ENCODE data around the gene DCUN1D2. TPM values are rescaled to one million over a fixed set of nuclear protein-coding genes. Genes with fewer than 3 reads are reported as not detected.
"Not testable (repeated sequence)": the region's sequence is repeated elsewhere in the genome, so short reads cannot be mapped to it uniquely, and the experiment has no call there.

The DCUN1D2 gene
- total RNA-seq, 1 donor from 2014 or later, result 27.2 TPM

DNA sequence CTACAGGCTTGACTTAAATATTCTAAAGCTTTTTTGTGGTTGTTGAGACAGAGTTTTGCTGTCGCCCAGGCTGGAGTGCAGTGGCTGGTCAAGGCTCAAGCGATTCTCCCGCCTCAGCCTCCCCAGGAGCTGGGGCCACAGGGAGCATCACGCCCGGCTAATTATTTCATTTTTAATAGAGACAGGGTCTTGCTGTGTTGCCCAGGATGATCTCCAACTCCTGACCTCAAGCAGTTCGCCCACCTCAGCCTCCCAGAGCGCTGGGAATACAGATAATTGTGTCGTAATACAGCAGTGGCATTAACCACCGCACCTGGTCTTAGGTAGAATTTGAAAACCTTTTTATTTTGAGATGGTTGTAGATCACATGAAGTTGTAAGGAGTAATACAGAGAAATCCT lies 1.5 kb upstream of the DCUN1D2 start:
- no peak for DNase-seq (ENCODE audit: low read depth)

DNA sequence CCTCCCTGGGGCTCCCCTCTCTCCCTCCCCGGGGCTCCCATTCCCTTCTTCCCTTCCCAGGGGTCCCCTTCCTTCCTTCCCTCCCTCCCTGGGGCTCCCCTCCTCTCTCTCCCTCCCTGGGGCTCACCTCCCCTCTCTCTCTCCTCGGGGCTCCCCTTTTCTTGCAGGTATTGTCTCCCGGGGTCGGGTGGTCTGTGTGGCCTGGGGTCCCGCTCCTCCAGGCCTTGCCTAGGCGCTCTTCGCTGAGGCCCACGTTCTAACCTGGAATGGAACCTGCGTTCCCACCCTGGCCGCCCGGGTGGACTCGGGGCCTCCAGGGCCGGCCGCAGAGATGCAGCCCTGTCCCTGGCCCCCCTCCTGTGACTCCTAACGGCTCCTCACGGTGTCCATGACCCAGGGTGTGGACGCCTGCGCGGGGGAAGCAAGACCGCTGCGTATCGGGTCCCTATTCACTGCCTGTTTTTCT lies 940 bp upstream of the DCUN1D2 start:
- DNase-seq (ENCODE audit: low read depth), result peak; percentile 32

DNA sequence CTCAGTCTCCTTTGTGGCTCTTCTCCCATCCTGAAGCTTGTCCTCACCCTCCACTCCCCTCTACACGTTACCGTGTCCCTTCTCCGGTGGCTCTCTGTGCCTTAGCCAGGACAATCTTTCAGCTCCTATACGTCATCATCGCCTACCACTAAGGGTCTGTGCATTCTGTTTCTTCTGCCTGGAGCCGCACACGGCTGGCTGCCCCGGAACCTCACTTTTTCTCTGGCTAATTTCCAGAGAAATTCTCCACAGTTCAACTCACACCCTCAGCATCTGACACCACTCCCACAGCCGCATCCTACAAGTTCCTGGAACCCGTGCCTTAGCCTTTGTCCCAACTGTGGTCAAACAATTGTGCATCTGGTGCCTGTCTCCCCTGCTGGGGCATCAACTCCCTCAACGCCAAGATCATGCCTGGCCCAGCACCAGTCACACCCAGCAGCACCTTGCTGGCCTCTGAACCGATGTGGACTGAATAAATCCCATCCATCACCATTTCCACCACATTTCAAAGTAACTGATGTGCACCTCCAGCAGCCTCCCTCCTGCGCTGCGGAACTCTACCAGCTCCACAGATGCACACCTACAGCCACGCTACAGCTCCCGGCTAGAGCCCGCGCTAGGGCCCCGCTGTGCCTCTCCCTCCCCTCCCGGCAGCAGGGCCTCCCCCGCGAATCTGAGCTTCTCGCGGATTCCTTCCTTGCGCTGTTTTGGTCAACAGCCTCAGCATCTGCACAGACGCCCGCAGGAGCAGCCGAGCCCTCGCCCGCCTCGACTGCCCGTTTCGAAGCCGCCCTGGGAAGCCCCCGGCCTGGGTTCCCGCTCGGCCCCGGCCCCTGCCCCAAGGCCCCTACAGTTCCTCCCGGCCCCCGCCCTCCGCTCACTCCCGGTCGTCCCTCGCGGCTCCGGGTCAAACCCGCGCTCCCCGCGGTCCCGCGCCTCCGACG lies 689 bp downstream of the DCUN1D2 start:
- DNase-seq (ENCODE audit: low read depth), result peak; percentile 70

DNA sequence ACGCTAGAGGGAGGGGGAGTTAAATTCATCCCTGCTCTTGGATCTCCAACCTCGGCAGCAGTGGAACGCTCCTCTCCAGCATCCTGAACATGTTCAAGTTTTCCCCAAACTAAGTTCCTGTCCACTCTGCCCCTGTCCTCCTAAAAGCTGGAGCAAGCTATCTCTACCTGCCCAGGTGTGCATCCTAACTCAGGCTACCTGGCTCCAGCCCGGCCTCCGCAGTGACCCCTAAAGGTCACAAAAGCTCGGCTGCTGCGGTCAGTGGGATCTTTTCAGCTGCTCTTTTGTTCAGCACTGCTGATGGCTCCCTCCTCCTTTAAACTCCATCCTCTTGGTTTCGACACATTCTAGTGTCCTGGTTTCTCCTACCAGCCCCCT lies 1.4 kb downstream of the DCUN1D2 start:
- peak; percentile 19 for DNase-seq (ENCODE audit: low read depth)

DNA sequence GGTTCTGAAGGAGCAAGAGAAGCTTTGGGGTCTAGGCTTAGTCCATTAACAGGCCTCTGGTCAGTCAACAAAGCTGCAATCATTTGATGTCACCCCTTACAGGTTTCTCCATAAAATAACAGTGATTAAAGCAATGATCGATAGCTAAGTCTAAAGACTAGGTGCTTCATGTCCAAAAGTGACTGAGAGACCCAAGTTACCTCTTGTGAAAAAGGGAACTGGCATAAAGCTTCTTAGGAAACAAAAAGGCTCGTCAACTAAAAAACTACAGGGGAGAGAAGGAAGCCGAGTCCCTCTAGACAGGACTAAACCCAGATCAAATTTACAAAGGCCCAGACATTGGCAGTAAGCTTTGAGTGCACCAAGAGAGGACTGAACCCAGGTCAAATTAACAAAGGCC lies 2.2 kb downstream of the DCUN1D2 start:
- DNase-seq (ENCODE audit: low read depth), result no peak

DNA sequence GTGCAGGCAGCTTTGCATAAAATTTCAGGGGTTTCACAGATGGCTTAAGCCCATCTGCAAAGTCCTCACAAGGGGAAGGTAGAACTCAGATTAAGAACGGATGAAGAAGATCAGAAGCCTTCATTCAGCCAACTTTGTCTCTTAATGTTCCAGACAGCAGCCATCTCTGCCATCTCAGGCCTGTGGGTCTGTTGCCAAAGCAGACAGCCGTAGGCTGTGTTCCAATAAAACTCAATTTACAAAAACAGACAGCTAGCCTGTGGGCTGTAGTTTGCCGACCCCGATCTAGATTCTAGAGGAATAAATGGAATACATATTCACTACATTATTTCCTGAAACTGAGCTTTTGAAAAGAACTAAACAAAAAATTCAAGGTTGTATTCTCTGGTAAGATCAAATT lies 3.8 kb downstream of the DCUN1D2 start:
- DNase-seq (ENCODE audit: low read depth), result no peak

DNA sequence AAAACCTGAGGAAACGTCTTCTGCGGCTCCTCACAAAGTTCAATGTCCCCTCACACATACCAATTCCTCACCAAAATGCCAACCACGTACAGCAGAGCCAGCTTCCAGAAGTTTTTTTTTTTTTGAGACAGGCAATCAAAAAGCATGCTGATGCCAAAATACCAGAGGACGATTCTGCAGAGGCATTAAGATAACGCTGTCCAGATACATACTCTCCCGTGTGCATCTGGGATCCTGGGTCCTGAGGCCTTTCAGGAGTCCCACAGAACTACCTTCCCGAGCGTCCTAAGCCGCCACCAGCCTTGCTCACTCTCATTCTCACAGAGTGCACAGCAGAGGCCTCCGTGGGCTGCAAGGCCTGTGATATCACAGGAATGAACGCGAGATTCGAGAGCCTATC lies 5.0 kb downstream of the DCUN1D2 start:
- no peak for DNase-seq (ENCODE audit: low read depth)

DNA sequence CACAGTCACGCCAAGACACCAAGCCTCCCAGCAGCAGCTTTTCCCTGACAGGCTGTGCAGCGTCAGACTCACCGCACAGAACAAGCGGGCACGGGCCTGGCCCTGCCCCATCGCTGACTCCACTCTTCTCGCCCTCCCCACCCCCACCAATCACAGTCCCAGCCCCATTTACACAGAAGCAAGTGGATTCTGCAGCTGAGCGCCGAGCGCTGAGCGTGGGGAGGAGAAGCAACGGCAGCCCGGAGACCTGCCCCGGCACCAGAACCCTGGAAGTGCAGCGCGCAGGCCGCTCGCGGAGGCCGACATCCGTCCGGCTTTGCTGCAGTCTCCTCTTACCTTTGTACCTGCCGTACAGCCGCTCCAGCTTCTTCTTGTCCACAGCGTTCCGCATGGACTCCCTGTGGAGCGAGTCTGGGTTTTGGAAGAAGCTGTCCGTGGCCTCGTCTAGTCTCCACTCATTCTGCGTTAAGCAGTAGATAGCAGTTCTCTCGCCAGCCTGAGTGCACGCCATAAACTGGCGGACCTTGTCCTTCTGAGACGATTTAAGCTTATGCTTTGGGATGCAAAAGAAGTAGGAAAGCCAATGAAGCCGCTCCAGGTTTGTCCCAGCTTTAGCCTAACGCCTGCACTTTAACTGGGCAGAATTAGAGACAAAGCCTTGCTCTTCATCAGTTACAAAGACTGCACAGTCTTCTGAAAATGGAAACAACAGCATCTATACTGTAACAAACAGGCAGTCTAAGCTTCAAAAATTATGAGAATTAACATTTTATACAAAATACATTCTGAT lies 6.8 kb downstream of the DCUN1D2 start:
- DNase-seq (ENCODE audit: low read depth), result no peak

DNA sequence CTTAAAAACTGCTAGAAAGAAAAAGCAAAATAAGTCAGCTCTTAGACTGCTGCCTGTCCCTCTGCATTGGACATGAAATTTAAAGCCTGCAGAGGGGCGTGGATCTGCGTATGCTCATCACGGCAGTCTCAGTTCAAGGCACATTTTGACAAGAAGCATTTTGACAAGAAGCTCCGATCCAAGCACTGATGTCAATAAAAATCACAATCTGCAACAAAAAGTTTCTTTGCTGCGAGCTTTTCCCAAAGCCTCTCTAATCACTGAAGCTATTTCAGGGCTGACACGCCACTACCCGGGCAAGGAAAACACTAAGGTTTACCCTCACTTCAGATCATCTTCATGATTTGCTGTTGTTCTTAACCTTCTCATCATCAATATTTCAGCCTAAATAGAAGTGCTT lies 7.4 kb downstream of the DCUN1D2 start:
- no peak for DNase-seq (ENCODE audit: low read depth)

DNA sequence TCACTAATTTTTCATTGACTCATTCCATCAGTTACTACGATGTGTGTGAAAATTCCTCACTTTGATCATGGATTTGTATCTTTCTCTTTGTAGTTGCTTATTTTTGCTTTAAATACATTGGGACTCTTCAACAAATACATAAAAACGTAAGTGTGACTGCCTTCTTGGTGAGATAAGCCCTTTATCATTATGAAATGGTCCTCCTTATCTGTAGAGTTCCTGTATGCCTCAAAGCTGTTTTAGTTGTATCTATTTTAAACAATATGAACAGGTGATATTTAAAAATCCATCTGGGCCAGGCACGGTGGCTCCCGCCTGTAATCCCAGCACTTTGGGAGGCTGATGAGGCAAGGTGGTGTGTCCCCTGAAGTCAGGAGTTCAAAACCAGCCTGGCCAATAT lies 11.3 kb downstream of the DCUN1D2 start:
- DNase-seq (ENCODE audit: low read depth), result no peak

DNA sequence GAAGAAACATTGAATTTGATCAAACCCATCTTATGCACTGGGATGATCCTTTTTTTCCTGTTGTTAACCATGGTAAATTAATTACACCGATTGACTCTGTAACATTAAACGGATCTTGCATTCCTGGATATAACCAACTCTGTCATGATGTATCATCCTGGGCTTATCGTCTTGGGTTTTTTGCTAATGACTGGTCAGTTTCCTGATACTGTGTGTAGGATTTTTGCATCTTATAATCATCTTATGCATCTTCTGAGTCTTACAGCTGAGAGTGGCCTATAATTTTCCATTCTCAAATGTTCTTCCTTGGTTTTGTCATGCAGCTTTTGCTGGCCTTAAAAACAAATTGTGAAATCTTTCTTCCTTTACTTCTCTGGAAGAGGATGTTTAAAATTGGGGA lies 12.8 kb downstream of the DCUN1D2 start:
- no peak for DNase-seq (ENCODE audit: low read depth)

DNA sequence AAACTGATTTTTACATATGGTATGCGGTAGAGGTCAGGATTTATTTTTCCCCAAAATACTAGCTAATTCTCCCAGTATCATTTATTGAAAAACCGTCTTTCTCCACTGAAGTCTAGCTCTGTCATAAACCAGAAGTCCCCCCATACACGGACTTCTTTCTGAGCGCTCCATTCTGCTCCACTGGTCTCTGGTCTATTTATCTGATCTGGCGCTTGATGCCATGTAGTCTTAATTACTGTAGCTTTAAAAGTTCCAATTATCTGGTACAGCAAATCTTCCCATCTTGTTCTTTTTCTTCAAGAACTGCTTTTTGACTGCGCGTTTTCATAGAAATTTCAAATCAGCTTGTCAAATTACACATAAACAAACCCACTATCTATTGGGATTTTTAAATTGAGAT lies 13.7 kb downstream of the DCUN1D2 start:
- no peak for DNase-seq (ENCODE audit: low read depth)

DNA sequence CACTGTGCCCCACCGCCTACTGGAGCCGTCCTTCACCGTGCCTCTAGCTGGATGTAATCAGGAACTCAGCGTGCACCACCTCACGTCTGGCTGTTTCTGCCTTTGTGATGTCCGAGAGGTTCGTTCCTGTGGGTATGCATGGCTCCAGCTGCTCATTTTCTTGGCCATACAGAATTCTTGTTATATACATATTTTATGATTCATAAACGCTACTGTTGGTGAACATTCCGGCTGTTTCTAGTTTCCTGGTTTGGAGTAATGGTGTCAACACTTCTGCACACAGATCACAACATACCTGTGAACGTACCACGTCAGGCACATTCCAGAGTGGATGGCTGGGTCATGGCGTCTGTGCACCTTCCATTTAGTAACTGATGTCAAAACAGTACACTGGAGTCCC lies 14.6 kb downstream of the DCUN1D2 start:
- no peak for DNase-seq (ENCODE audit: low read depth)

DNA sequence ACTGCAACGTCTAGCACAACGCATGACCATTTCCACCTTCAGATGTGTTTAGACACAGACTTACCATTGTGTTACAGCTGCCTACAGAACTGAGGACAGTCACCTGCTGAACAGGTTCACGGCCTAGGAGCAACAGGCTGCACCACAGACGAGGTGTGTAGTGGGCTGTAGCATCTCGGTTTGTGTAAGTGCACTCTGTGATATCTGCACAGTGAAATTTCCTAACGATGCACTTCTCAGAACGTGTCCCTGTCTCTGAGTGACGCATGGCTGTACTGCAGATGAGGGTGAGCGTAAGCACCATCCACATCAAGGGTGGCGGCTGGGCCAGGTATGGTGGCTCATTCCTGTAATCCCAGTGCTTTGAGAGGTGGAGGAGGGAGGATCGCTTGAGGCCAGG lies 15.2 kb downstream of the DCUN1D2 start:
- DNase-seq (ENCODE audit: low read depth), result no peak

DNA sequence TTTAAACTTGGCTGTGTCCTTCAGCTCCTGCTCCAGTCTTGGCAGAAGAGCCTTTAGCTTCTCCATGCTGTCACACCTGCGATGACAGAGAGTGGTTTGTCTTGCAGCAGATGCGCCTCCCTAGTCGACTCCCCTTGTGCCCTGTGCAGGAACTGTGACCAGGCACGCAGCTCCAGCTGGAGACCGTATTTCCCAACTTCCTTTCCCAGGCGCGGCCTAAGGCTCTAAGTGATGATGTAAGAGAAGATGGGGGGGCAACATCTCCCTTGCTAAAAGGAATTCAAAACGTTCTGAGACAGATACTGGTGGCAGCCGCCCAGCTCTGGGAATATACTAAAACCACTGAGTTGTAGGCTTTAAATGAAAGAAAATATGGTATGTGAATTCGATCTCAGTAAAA lies 16.3 kb downstream of the DCUN1D2 start:
- no peak for DNase-seq (ENCODE audit: low read depth)

DNA sequence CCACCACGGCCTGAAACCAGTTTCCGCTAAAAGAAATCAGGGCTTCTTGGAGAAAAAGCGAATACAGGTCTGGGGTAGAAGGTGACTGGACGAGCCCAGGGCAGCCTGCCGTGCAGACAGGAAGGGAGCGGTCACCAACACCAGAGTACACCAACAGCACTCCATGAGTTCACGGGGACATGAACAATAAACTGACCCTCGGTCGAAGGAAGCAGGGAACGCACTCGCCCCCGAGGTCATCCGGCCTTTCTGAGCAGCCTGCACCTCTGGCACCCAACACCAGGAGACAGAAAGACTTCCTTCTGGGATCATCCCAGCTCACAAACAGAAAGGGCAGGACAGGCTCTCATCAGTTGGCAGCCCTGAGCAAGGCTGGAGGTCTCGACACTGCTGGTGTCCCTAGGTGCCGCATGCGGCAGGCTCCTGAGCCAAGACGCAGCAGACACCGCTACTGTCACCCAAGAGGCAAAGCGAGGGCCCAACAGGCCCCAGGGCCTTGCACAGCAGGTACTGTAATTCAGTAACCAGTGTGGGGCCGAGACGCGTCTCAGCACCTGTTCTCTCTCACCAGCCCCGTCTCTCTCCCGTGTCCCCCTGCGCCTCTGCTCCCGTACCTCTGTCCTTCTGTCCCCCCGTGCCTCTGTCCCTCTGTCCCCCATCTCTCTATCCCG lies 18.0 kb downstream of the DCUN1D2 start:
- DNase-seq (ENCODE audit: low read depth), result no peak

DNA sequence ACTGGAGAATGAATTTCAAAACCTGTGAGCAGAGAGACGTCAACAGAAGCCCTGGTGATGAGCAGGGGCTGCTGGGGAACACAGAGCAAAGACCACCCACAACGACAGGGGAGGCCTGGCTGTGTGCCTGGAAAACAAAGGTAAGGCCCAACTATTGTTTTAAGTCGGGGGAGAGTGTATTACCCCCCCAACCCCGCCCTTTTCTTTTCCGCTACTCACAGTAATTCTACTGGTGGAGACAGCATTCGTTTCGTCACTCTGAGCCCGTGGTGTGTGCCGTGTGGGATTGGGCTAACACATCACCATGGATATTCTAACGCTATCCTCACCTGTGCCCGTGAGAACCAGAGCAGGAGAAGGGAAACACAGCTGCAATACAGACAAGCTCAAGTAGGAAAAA lies 18.7 kb downstream of the DCUN1D2 start:
- no peak for DNase-seq (ENCODE audit: low read depth)

DNA sequence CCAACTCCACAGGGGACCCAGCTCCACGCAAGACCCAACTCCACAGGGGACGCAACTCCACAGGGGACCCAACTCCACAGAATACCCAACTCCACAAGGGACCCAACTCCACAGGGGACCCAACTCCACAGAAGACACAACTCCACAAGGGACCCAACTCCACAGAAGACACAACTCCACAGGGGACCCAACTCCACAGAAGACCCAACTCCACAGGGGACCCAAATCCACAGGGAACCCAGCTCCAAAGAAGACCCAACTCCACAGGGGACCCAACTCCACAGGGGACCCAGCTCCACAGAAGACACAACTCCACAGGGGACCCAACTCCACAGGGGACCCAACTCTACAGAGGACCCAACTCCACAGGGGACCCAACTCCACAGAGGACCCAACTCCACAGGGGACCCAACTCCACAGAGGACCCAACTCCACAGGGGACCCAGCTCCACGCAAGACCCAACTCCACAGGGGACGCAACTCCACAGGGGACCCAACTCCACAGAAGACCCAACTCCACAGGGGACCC lies 19.8 kb downstream of the DCUN1D2 start:
- DNase-seq (ENCODE audit: low read depth), result not testable (repeated sequence)

DNA sequence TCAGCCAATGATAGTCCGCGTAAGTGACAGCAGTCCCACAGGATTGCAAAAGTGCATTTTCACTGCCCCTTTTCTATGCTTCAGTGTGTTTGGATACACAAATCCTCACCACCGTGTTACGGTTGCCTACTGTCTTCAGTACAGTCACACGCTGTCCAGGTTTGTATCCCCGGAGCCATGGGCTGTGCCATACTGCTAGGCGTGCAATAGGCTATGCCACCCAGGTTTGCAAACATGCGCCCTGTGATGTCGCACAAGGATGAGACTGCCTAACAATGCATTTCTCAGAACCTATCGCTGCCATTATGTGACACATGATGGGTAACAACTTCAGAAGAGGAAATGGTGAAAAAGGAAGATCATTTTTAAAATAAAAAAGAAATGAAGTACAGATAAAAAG lies 20.4 kb downstream of the DCUN1D2 start:
- DNase-seq (ENCODE audit: low read depth), result no peak

DNA sequence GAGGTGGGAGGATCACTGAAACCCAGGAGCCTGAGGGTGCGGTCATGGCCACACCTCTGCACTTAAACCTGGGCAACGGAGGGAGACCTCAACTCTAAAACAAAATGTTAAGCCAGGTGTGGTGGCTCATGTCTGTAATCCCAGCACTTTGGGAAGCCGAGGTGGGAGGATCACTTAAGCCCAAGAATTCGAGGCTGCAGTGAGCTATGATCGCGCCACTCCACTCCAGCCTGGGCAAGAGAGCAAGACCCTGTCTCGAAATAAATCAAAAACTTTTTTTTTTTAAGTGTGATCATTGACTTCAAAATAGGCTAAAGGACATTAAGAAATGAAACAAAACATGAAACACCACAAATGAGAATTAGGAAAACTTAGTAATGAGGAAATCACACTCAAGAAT lies 20.9 kb downstream of the DCUN1D2 start:
- DNase-seq (ENCODE audit: low read depth), result no peak

DNA sequence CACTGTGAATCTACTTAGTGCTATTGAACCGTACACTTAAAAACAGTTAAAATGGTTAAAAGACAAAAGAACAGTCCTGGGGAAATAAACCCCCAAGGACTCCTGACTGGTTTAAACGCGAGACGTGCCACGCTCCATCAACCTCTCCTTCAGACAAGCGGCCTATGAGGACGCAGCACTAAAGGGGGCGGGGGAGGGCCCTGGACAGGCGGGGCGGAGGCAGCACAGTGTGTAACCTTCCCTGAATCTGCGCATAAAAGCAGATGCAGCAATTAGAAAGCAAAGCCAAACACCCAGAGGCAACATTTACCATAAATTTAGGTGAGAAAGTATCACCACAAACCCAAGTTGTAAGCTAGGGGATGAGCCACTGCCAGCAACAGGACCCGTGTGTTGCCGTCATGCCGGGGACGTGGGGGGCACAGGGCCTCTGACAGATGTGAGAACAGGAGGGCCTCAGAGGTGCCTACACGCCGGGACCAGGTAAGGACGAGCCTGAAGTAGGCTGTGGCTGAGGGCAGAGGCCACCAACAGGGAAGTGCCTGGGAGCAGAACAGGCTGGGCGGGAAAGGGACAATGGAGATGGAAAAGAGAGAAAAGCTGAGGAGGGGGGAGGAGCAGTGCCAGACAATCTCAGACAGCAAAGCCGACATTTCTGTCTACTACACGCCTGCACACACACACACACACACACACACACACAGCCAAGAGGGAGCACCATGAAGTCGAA lies 21.9 kb downstream of the DCUN1D2 start:
- DNase-seq (ENCODE audit: low read depth), result no peak
